Endothelial cell of umbilical vein (primary cell): ENCODE data around the gene STT3B. TPM values are rescaled to one million over a fixed set of nuclear protein-coding genes. Genes with fewer than 3 reads are reported as not detected.

Experiments
- BruUV-seq: library from RNA; stranded (reverse); fragments of 400-500 nt; replicated peaks from 2 replicates; lab custom pipeline; 2021; lab: Mats Ljungman, UMichigan
- CTCF ChIA-PET: fragments of 300-600, 350-600 bp; sonication (Branson Sonifier 250); formaldehyde crosslinking; loops from one replicate; lab custom pipeline; 2021; ENCODE audit warnings: antibody characterized with exemption, inconsistent platforms; lab: Charles Lee
- POLR2A ChIA-PET: fragments of 300-600, 350-600 bp; sonication (Branson Sonifier 250); formaldehyde crosslinking; loops from one replicate; lab custom pipeline; 2021; ENCODE audit warnings: antibody characterized with exemption, inconsistent platforms; lab: Charles Lee
- DNase-seq: peaks from one replicate; pipeline ENCODE4 v3.0.0-alpha.2; 2011; ENCODE audit warnings: low read depth, low spot score
- FAIRE-seq: peaks from 2 replicates; lab custom pipeline; 2011; peaks lifted over from hg19 to GRCh38; lab: Jason Lieb, UNC
- H2AFZ ChIP-seq: 2 replicates; pipeline ENCODE4 v1.6.0; 2012; ENCODE audit warnings: low read depth, low read length, control low read depth, inconsistent platforms
- H3K27ac ChIP-seq: 2 replicates; pipeline ENCODE4 v1.5.1; 2011; ENCODE audit warnings: low read depth, mild to moderate bottlenecking, control low read depth, low read length, moderate library complexity; ENCODE audit not compliant: insufficient read depth
- H3K27me3 ChIP-seq, 2 experiments: 2 replicates each; pipeline versions ENCODE4 v1.6.0 to v1.6.1; 2011; ENCODE audit warnings: low read length in 2 of 2, mixed read lengths in 1 of 2; ENCODE audit not compliant: control insufficient read depth in 2 of 2, insufficient read depth in 2 of 2
- H3K36me3 ChIP-seq, 2 experiments: 2 replicates in 1 of 2; 3 replicates in 1 of 2; pipeline ENCODE4 v1.5.1; 2011; ENCODE audit warnings: low read length in 2 of 2, mild to moderate bottlenecking in 1 of 2, moderate library complexity in 1 of 2; ENCODE audit not compliant: control insufficient read depth in 2 of 2, insufficient read depth in 2 of 2; ENCODE audit errors: extremely low read depth in 1 of 2
- H3K4me1 ChIP-seq: 3 replicates; pipeline ENCODE4 v1.5.1; 2011; ENCODE audit warnings: mild to moderate bottlenecking, low read length; ENCODE audit not compliant: control insufficient read depth, insufficient read depth; ENCODE audit errors: extremely low read depth
- H3K4me2 ChIP-seq: 2 replicates; pipeline ENCODE4 v1.6.1; 2011; ENCODE audit warnings: low read length, control low read depth, mixed read lengths; ENCODE audit not compliant: insufficient read depth
- H3K4me3 ChIP-seq, 3 experiments: fragments of 200-600 bp in 1 of 3; sonication (generic), shearing (Covaris generic) in 1 of 3; replicated peaks in 1 of 3; 2 replicates each; pipeline ENCODE4 v1.5.1; 2011 to 2016; ENCODE audit warnings: control low read depth in 3 of 3, low read length in 3 of 3, mild to moderate bottlenecking in 2 of 3, inconsistent platforms in 1 of 3, low read depth in 1 of 3, moderate library complexity in 1 of 3; ENCODE audit not compliant: insufficient read depth in 1 of 3
- H3K79me2 ChIP-seq: 2 replicates; pipeline ENCODE4 v1.6.0; 2012; ENCODE audit warnings: low read length, inconsistent platforms; ENCODE audit not compliant: control insufficient read depth, insufficient read depth
- H3K9ac ChIP-seq: replicated peaks from 2 replicates; pipeline ENCODE3; 2011; ENCODE audit warnings: low read length, control low read depth; ENCODE audit not compliant: insufficient read depth; ENCODE audit errors: extremely low read depth
- H3K9me1 ChIP-seq: replicated peaks from 3 replicates; pipeline ENCODE4 v1.6.0; 2011; ENCODE audit warnings: mild to moderate bottlenecking, low read length; ENCODE audit not compliant: control insufficient read depth, insufficient read depth; ENCODE audit errors: extremely low read depth
- H3K9me3 ChIP-seq: replicated peaks from 2 replicates; pipeline ENCODE4 v1.5.1; 2012; ENCODE audit warnings: low read length, inconsistent platforms; ENCODE audit not compliant: control insufficient read depth, insufficient read depth
- H4K20me1 ChIP-seq: replicated peaks from 2 replicates; pipeline ENCODE3; 2011; ENCODE audit warnings: mild to moderate bottlenecking, low read length; ENCODE audit not compliant: control insufficient read depth, insufficient read depth; ENCODE audit errors: extremely low read depth
- FOS ChIP-seq: IDR thresholded peaks from 2 replicates; pipeline ENCODE4 v1.6.1; 2011; ENCODE audit warnings: mild to moderate bottlenecking, low read length, moderate library complexity, borderline replicate concordance; ENCODE audit not compliant: insufficient read depth
- GATA2 ChIP-seq: IDR thresholded peaks from 2 replicates; pipeline ENCODE4 v1.7.0; 2011; ENCODE audit warnings: low read depth, mild to moderate bottlenecking, moderate library complexity, mixed read lengths, low read length; ENCODE audit not compliant: insufficient read length, insufficient read depth
- MYC ChIP-seq: IDR thresholded peaks from one replicate; pipeline ENCODE4 v1.6.1; 2011; ENCODE audit warnings: mild to moderate bottlenecking, low read depth, low read length
- POLR2A ChIP-seq: IDR thresholded peaks from 2 replicates; pipeline ENCODE4 v1.6.1; 2012; ENCODE audit warnings: low read depth, mild to moderate bottlenecking, control low read depth, low read length
- POLR2AphosphoS5 ChIP-seq: IDR thresholded peaks from 2 replicates; pipeline ENCODE4 v1.6.1; 2012; ENCODE audit warnings: low read depth, mild to moderate bottlenecking, control low read depth, low read length, moderate library complexity; ENCODE audit not compliant: insufficient read depth
- dilution Hi-C: fragments of 300-500 bp; cut with MboI; formaldehyde crosslinking; loops from one replicate; pipeline ENCODE4 v1.15.0; 2019; ENCODE audit warnings: low sequenced_read_pairs; ENCODE audit not compliant: extremely low pct_ligation_motif_present
- intact Hi-C: fragments of 100-400 bp; cut with micrococcal nuclease; formaldehyde crosslinking; loops from one replicate; pipeline ENCODE4 v1.10.0; 2022
- polyA plus RNA-seq, 4 experiments: library from polyadenylated mRNA; depleted of rRNA in 3 of 4; stranded (reverse) in 3 of 4; unstranded in 1 of 4; fragments of >200 nt; gene quantifications; 2 replicates each; pipeline versions ENCODE4 v1.2.1 to v1.2.3, GENCODE V29; 2011 to 2012; ENCODE audit warnings: missing spikeins in 1 of 4
- total RNA-seq: library from RNA; stranded (reverse); gene quantifications from 2 replicates; pipeline ENCODE4 v1.2.3, GENCODE V29; 2021
- TF ChIP-seq, protein P1 (sequence below), 2 donors: IDR thresholded peaks; 1 replicate in 1 of 2; 2 replicates in 1 of 2; pipeline ENCODE4 v1.5.1; 2011; ENCODE audit warnings: low read length in 2 of 2, mild to moderate bottlenecking in 2 of 2, moderate library complexity in 2 of 2, control low read depth in 1 of 2, inconsistent platforms in 1 of 2, low read depth in 1 of 2; ENCODE audit not compliant: insufficient read depth in 1 of 2; ENCODE audit errors: extremely low read depth in 1 of 2

Gene STT3B
- total and polyA plus RNA-seq, 2 donors (not counting 3 experiments of a cell fraction or from before 2014, with no cell fraction given): 56.4 to 113 TPM

DNA sequence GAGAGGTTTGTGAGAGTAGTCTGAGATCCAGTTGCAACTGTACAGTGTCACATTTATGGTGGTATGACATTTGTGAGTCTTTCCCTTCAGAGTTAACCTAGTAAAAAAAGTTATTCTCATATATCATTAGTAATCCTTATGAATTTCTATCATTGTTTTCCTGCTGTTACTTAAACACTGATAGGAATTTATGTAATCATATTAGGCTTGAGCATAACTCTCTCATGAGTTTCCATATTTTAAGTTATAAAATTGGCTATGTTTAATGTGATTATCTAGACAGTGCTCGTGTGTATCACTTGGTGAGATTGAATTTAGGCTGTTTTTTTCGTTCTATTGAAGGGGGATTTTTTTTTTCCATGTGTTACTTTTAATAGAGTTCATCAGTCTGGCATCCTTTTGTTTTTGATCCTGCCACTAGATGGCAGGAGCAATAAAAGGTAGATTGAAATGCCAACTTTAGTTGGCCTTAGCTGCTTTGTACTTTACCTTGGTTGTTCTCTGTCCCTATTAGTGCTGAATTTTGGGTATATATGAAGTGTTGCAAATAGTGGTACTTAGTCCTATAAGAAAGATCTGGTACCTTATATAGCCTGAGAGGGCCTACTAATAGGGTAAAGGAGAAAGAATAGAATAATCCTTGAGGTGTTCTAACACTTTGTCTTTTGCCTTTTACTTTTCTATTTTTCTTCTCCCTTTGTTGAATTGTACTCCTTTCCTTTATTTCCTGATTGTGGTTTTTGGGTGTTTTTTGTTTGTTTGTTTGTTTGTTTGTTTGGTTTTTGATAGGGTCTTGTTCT, 17.9 kb downstream of the STT3B start:
- H3K4me3 ChIP-seq: no peak overlapping the region
- H3K4me1 ChIP-seq: no peaks in the 10 kb centered on the region
- H3K79me2 ChIP-seq: peaks cover 90% of the 10 kb centered on the region
- no peaks in the 10 kb centered on the region for H3K27me3 ChIP-seq
- POLR2A ChIA-PET: no interaction called here
- no peak for TF ChIP-seq POLR2AphosphoS5
- TF ChIP-seq GATA2: no peak
- TF ChIP-seq, protein P1, sequence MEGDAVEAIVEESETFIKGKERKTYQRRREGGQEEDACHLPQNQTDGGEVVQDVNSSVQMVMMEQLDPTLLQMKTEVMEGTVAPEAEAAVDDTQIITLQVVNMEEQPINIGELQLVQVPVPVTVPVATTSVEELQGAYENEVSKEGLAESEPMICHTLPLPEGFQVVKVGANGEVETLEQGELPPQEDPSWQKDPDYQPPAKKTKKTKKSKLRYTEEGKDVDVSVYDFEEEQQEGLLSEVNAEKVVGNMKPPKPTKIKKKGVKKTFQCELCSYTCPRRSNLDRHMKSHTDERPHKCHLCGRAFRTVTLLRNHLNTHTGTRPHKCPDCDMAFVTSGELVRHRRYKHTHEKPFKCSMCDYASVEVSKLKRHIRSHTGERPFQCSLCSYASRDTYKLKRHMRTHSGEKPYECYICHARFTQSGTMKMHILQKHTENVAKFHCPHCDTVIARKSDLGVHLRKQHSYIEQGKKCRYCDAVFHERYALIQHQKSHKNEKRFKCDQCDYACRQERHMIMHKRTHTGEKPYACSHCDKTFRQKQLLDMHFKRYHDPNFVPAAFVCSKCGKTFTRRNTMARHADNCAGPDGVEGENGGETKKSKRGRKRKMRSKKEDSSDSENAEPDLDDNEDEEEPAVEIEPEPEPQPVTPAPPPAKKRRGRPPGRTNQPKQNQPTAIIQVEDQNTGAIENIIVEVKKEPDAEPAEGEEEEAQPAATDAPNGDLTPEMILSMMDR (IDR thresholded peaks at IDR 0.05; ENCODE audit: extremely low read depth in 1 of 2, insufficient read depth in 1 of 2, low read depth in 1 of 2, low read length in 2 of 2): peak; percentile 42 to 57
- no peak for TF ChIP-seq POLR2A
- no peak for TF ChIP-seq MYC
- TF ChIP-seq FOS: no peak
- H3K9me1 ChIP-seq: peaks cover 2% of the 10 kb centered on the region
- dilution Hi-C loops: no loop called here
- H3K9me3 ChIP-seq: no peaks in the 10 kb centered on the region
- no peak overlapping the region for H3K9ac ChIP-seq
- H2AFZ ChIP-seq: no peak overlapping the region
- BruUV-seq: no TSS peak
- no peak overlapping the region for H3K27ac ChIP-seq
- CTCF ChIA-PET: interaction anchor here (0.7 to 1.6 kb wide), 15 partner anchors 11 to 783 kb away, joined by 3 to 21 read pairs (median 5); partner anchors contain the start of gene STT3B
- DNase-seq: peak; percentile 60
- peaks cover 22% of the 10 kb centered on the region for H4K20me1 ChIP-seq
- no peaks in the 10 kb centered on the region for H3K36me3 ChIP-seq
- intact Hi-C loops: loop anchor here (1.0 kb wide), 2 partner anchors 218 to 594 kb away; no protein-coding TSS in a partner anchor
- peak; percentile 35 for FAIRE-seq
- no peak overlapping the region for H3K4me2 ChIP-seq
